NOMO-1 treated with dmso at 0.1 percent for 144 hours (cell line): ENCODE measurements around the gene LRRC73.
"Not testable (repeated sequence)": the region's sequence is repeated elsewhere in the genome, so short reads cannot be mapped to it uniquely, and the experiment has no call there.

Experiments used
- DNase-seq: peaks from one replicate; lab custom pipeline; 2025; ENCODE audit not compliant: unreplicated experiment; lab: John Stamatoyannopoulos, UW

The LRRC73 gene, protein sequence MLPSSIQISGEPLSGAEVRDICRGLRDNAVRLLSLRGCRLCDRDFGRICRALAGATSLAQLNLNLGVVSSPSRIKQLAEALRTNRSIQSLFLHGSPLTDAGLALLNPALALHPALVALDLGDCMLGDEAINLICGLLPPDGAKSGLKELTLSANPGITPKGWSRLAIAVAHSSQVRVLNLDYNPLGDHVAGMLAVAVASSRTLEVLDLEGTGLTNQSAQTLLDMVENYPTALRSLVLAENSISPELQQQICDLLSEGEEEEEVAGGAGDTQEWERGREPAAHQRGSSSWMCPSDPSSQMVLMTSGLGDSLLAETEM

DNA sequence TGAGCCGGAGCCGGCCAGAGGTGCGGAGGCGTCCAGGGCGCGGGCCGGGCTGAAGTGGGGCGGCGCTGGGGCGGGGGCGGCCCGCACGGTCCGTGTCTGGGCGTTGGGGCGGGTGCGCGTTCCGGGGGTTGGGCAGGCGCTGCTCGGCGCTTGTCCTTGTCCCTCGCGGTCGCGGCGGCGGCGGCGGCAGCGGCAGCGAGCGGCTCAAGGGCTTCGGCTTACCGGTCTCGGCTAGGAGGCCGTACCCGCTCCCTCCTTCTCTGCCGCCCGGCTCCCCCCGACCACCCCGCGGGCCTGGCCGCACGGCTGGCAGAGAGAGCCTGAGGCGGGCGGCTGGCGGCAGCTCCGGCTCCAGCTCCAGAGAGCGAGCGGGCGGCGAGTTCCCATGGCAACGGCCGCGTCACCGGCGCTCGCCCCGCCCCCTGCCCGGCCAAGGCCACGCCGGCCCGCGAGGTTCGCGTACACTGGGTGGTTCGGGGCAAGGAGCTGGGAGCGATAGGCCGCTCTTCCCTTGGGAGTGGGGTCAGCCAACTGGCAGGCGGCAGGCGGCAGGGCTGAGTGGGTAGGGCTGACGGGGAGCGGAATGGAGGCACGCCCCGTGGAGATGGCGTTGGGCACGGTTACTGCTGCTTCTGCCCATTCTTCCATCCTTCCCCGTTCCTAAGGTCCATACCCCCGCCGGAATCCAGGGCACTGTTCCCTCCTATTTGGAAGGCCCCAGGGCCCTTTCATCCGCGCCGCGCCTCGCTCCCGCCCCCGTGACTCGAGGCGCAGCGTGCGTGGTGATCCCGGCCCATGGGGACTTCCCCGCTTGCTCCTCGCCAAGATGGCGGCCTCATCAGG is at the start of gene LRRC73:
Gene LRRC73 (minus strand): TSS at position 363 of the 843 bp plus-strand sequence. CDS start 561 bp downstream, outside the sequence.
- peak; percentile 10 for DNase-seq

DNA sequence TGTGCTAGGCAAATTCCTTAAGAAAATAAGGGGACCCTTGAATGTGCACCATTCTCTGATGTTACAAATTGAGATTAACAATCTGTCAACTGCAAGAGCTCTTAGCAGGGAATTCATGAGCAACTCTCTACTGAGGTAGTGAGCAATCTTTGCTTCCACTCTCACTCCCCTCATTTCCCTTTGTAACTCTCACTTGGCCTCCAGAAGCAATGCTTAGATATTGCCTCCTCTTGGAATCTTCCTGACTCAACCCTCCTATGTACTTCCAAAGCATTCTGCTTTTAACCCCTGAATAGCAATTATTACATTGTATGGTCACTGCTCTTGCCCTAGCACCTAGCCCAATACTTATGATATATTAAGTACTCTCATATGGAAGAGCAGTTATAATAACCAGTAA is 49.2 kb upstream of the LRRC73 start:
- no peak for DNase-seq

DNA sequence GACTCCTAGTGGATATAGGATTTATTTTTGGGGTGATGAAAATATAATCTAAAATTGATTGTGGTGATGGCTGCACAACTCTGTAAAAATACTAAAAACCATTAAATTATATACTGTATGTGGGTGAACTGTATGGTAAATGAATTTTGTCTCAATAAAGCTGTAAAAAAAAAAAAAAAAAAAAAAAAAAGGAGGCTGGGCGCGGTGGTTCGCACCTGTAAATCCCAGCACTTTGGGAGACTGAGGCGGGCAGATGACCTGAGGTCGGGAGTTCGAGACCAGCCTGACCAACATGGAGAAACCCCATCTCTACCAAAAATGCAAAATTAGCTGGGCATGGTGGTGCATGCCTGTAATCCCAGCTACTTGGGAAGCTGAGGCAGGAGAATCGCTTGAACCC is 47.5 kb upstream of the LRRC73 start:
- DNase-seq: not testable (repeated sequence)

DNA sequence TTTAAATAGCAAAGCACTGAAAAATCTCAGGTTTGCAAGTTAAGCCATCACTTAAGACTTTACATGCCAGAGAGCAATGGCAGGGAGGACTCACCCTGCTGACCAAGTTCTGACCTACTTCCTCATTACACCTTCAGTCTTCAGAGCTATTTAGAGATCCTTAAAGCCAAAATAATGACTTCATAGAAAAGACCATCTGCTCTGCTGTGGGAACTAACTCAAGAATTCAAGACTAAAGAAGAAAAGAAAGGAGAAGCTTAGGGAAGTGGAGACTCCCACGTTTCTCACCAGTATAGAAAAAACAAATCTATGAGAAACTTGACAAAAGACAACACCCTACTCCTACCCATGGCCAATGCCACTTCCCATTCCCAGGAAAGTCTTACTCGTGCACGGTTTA is 37.1 kb upstream of the LRRC73 start:
- no peak for DNase-seq

DNA sequence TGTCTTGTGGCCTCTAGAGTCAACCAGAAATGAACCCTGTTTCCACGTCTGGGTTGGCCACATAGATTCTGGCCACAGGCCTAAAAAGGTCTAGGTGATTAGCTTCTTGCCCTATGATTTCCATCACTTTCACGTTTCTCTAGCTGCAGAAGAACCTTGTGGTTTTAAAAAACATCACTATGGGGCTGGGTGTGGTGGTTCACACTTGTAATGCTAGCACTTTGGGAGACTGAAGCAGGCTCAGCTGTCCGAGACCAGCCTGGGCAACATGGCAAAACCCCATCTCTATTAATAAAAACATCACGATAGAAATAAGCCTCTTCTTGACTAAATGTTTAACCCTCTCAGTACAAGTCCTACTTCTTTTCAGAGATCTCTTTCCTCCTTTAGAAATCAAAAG is 34.3 kb upstream of the LRRC73 start:
- no peak for DNase-seq

DNA sequence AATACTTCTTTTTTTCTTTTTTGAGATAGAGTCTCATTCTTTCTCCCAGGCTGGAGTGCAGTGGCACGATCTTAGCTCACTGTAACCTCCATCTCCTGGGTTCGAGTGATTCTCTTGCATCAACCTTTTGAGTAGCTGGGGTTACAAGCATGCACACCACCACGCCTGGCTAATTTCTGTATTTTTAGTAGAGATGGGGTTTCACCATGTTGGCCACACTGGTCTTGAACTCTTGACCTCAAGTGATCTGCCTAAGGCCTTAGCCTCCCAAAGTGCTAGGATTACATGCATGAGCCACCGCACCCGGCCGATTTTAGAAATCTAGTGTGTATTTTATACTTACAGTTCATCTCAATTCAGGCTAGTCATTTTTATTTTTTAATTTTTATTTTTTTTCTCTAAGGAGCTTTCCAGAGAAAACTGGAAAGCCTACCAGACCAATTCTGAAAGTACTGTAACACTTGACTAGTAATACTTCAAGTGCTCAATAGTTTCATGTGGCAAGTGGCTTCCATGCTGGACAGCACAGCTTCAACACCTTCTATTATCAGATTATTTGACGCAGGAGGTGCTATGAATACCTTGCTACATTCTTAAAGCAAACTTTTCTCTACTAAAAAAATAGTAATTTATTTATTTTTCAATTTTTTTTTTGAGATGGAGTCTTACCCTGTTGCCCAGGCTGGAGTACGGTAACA is 31.8 kb upstream of the LRRC73 start:
- no peak for DNase-seq

DNA sequence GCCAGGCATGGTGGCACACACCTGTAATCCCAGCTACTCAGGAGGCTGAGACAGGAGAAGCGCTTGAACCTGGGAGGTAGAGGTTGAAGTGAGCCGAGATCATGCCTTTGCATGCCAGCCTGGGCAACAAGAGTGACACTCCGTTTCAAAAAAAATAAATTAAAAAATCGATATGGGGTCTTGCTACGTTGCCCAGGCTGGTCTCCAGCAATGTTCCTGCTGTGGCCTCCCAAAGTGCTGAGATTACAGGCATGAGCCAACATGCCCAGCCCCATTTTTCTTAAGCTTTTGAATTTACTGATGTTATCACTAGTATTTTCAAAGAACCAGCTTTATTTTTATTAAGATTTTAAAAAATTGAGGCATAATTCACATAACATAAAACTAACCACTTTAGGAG is 30.4 kb upstream of the LRRC73 start:
- no peak for DNase-seq

DNA sequence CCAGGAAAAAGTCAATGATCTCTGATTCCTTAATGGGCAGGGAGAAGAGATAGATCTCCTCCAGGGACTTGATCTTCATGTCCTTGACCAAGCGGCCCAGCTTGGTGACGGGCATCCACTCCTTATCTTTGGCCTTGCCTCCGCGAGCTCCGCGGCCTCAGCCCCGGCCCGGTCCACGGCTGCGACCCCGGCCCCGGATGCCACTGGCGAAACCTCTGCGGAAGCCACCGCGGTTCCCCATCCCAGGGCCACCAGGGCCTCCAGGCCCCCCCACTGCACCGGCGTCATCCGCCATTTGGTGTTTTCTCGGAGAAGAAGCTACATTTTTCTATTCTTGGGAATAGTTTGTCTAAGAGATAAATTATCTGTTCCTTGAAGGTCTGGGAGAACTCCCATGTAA is 29.3 kb upstream of the LRRC73 start:
- DNase-seq: not testable (repeated sequence)

DNA sequence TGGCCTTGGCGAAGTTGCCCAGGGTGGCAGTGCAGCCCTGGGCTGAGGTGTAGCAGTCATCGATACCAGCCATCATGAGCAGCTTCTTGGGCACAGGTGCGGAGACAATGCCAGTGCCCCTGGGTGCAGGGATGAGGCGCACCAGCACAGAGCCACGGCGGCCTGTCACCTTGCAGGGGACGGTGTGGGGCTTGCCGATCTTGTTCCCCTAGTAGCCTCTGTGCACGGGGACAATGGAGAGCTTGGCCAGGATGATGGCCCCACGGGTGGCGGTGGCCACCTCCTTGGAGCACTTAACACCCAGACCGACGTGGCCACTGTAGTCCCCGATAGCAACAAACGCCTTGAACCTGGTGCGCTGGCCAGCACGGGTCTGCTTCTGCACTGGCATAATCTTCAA is 28.8 kb upstream of the LRRC73 start:
- DNase-seq: not testable (repeated sequence)

DNA sequence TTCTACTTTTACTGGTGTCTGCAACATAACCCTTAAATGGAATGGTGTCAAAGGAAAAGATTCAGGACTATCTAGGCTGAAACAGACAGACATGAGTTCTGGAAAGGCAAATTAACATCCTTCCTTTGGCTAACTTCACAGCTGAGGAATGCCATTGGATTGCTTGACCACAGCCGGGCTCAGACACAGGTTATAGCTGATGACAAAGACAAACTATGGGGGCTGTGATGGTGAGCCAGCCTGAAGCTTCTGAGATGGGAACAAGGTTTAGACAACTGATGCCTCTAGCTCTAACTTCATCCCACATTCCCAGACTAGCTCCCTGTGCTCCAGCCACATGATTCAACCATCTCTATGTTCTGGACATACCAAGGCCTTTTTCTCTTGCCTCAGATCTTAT is 22.1 kb upstream of the LRRC73 start:
- no peak for DNase-seq

DNA sequence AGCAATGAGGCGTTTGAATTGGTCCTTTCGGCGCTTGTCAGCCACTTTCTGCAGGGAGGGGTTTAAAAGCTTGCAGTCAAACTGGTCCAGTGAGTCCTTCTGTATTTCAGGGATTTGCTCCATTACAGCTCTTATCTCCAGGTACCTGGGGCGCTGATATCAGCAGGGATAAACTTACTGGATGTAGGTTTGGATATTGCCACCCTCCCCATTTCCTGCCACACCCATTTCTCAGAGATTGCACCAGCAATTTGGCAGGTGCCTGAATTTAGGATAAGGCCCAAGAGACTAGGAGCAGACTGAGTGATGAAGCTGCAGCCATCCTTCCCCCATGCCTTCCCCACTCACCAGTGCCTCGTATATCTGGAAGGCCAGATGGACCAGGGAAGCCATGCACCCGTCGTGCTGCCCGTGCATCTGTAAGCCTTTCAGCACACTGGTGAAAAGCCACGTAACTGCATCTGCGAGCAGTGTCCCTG is 14.4 kb upstream of the LRRC73 start:
- no peak for DNase-seq

DNA sequence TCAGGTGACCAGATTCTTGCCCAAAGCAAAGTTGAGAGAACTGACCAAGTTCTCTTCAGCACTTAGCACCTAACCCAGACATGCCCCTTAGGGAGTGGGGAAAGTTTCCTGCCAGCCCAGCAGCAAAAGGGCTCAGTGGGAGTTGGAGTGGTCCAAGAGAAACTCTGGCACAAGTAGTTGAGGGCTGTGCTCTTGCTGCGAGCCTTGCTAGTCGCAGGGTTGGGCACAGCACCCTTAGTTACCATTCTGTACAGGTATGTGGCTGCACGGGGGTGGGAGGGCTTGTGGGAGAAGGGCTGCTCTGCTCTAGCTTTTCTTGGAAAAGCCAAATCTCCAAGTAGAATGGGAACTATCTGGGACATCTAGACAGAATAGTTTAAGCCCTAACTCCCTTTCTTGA is 13.1 kb upstream of the LRRC73 start:
- no peak for DNase-seq

DNA sequence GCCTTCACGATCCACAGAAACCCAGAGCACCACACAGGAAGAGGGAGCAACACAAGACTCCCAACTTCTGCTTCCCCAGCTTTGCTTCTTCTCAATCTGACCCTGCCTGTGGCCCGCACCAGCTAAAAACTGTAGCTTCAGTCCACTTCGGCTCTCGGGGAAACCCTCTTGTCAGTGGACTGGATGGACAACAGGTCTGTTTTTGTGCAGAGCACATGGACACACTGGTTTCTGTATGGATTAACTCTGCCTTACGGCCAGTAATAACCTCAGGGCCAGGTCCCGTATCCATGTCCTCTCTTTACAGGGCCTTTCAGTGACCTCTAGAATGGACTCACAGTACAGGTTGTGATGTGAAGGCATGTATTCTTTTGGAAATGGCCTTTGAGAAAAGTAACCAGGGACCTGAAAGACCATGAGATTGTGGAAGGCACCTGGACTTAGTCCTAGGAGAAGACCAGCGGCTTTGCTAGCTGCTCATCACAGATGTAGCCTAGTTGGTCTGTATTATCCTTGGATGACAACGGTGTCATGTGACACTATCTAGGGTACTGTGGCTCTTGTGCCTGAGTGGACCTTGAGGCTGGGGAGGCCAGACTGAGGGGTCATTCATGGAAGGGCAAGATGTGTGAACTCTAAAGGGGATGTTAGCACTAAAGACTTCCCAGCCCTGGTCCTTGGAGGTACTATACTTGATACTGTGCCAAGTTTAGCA is 12.6 kb upstream of the LRRC73 start:
- DNase-seq: no peak

DNA sequence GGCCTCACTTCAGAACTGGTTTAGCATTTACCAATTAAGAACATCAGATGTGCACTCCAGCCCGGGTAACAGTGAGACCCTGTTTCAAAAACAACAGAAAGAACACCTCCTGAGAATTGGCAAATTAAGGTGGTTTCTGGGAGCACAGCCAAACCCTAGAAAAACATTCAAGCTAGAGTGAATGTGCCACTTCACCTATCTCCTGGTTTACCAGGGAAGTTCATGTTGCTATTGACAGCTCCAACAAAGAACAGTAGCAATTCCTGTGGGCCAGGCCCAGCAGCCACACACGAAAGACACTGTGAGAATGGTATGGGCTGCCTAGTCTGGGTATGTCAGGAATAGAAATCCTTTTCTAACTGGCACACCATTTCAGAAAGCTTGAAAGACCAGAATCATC is 11.7 kb upstream of the LRRC73 start:
- DNase-seq: no peak

DNA sequence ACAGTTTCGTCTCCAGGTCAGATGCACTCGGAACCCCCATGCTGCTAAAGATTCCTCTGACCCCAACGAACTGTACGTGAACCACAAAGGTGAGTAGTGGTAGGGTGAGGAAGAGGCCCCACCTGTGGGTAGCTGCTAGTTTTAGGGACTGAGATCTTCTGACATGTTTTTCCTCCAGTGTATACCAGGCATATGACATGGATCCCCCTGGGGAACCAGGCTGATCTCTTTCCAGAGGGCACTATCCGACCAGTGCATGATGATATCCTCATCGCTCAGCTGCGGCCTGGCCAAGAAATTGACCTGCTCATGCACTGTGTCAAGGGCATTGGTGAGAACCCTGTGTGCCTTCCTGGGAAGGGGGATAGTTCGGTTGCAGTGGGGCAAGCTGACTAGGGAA is 10.0 kb upstream of the LRRC73 start:
- no peak for DNase-seq

DNA sequence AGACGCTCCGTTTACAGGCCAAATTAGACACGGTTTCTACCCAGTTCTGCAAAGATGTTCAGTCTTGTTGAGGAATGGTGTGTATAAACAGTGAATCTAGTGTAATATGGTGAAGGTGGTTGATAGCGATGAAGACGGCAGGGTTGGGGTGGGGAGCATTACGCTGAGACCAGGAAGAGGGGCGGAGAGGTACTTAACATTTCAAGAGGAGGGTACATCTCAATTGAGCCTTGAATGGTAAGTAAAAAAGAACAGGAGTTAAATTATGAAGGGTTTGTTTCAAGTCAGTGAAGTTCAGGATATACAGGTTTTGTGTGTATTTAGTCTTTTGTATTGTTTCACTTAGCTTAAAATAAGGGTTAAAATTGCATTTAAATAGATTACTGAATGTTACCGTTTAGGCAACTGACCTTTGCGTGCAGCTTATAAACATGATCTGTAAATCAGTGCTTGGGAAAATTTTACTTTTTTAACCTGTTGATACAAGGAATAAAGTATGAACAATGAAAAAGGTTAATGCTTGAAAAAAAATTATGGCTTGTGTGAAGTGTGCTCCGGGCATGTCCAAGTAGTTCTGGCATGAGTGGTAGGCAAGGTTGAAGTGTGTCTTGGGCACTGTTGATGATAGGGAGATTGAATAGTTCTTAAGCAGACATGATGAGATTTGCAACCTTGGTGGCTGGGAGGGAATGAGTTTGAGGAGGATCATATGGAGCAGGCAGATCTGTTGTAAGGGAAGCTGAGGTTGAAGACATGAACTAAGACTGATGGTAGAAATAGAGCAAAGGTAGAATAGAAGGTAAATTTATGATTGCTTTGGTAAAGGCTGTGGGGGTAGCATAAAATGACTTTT is 7.6 kb upstream of the LRRC73 start:
- no peak for DNase-seq

DNA sequence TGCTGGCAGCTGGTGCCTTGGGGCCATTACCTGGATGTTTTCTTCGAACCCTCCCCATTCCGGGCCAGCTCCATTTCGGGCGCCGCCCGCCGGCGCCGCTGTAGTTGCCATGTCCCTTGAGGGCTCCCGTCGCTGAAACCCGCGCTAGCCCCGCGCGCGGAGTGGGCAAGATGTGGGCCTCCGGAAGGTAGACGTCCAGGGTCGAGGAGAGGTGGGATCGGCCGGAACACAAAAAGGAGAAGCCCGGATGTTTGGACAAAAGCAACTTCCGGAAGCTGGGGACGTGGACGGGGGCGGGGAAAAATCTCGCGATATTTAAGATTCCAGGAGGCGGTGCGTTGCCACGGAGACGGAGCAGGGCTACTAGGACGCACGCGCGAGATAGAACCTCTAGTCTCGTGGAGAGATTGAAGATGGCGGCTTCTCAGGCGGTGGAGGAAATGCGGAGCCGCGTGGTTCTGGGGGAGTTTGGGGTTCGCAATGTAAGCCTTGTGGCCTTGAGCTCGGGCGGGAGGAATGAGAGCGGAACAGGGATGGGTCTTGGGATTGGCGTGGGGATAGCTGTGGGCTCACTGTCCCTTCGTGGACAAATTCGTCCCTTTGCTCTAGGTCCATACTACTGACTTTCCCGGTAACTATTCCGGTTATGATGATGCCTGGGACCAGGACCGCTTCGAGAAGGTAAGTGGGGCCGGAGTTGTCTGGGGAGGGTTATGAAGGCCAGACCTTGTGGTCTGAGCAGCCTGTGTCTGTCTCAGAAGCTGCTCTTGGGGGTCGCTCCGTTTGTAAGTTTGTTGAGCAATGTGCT is 6.8 kb upstream of the LRRC73 start, which contains the start of the genes POLR1C and YIPF3:
Gene POLR1C (plus strand): TSS at position 393 of the 808 bp plus-strand sequence. CDS start 21 bp downstream, at position 414.
Gene YIPF3 (minus strand): TSS at position 230 of the 808 bp plus-strand sequence. CDS start 119 bp downstream, at position 111.
- DNase-seq: peak; percentile 98

DNA sequence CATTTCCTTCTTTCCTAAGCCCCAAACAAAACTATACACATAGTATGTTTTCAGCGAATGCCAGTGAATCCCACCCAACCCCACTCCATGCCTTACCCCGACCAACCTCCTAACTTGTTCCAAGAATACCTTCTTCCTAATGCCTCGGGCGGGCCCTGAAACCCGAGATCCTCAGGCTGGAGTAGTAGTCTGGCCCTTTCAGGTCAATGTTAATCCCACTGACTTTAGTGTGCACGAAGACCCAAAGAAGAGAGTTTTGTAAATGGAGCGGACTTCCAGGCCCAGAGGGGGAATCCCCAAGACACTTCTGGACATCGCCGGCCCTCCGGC is 6.2 kb upstream of the LRRC73 start:
- no peak for DNase-seq

DNA sequence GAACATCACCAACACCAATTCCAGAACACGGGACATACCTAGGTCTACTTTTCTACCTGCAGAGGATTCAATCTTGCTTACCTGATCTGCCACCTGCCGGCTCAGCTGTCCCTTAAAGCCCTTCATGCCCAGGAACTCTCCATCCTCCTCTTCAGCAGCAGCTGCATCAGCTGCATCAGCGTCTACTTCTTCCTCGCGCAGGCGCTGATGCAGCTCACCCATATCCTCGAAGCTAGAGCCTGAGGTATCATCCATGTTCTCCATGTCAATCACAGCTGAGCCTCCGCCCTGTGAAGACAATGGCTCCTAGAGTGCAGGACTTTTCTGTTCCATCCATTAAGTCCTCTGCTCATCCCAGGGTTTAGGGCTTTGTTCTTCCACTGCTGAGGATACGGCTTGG is 5.7 kb upstream of the LRRC73 start:
- no peak for DNase-seq
